ENCODE data around the gene SLC26A11.
"Not testable (repeated sequence)": the region's sequence is repeated elsewhere in the genome, so short reads cannot be mapped to it uniquely, and the experiment has no call there.

Gene SLC26A11

GRCh38 chr17:80196652-80197051 lies 23.6 kb upstream of the SLC26A11 start:
- no peak for DNase-seq

- DNase-seq, result no peak
Observed at GRCh38 chr17:80198144-80198661, 22.0 kb upstream of the SLC26A11 start.

- DNase-seq, result not testable (repeated sequence)
Observed at GRCh38 chr17:80199295-80199694, 20.9 kb upstream of the SLC26A11 start.

GRCh38 chr17:80201446-80201845 lies 18.8 kb upstream of the SLC26A11 start:
- no peak for DNase-seq

GRCh38 chr17:80202197-80202596 lies 18.0 kb upstream of the SLC26A11 start:
- no peak for DNase-seq

GRCh38 chr17:80203471-80203963 lies 16.7 kb upstream of the SLC26A11 start:
- no peak for DNase-seq

- DNase-seq, result no peak
Observed at GRCh38 chr17:80204626-80205468, 15.4 kb upstream of the SLC26A11 start.

- DNase-seq, result no peak
Observed at GRCh38 chr17:80205811-80206210, 14.4 kb upstream of the SLC26A11 start.

GRCh38 chr17:80208050-80208449 lies 12.2 kb upstream of the SLC26A11 start:
- no peak for DNase-seq

- no peak for DNase-seq
Observed at GRCh38 chr17:80209765-80210164, 10.5 kb upstream of the SLC26A11 start.

- DNase-seq, result no peak
Observed at GRCh38 chr17:80210348-80211108, 9.7 kb upstream of the SLC26A11 start.

GRCh38 chr17:80212109-80212508 lies 8.1 kb upstream of the SLC26A11 start:
- no peak for DNase-seq

- no peak for DNase-seq
Observed at GRCh38 chr17:80212511-80212910, 7.7 kb upstream of the SLC26A11 start.

GRCh38 chr17:80212962-80213642 lies 7.1 kb upstream of the SLC26A11 start:
- no peak for DNase-seq

- DNase-seq, result no peak
Observed at GRCh38 chr17:80213643-80213975, 6.6 kb upstream of the SLC26A11 start.

- DNase-seq, result no peak
Observed at GRCh38 chr17:80214012-80214877, 6.0 kb upstream of the SLC26A11 start.

- DNase-seq, result no peak
Observed at GRCh38 chr17:80214878-80215210, 5.4 kb upstream of the SLC26A11 start.

- no peak for DNase-seq
Observed at GRCh38 chr17:80216473-80217456, 3.5 kb upstream of the SLC26A11 start.

- no peak for DNase-seq
Observed at GRCh38 chr17:80217703-80218362, 2.4 kb upstream of the SLC26A11 start.

GRCh38 chr17:80218391-80218790 lies 1.8 kb upstream of the SLC26A11 start:
- DNase-seq, result no peak
